GM18511 (cell line): ENCODE results near the gene VCAM1.
"Not testable (repeated sequence)": the region's sequence is repeated elsewhere in the genome, so short reads cannot be mapped to it uniquely, and the experiment has no call there.

Experiments used
- ATAC-seq: cut with Tn5 transposase; IDR thresholded peaks from one replicate; pipeline ENCODE4 v1.9.1; 2021; ENCODE audit warnings: mild to moderate bottlenecking, moderate library complexity; ENCODE audit not compliant: unreplicated experiment

The VCAM1 gene

GRCh38 chr1:100773444-100773843 is 53.9 kb downstream of the VCAM1 start:
- no peak for ATAC-seq

DNA sequence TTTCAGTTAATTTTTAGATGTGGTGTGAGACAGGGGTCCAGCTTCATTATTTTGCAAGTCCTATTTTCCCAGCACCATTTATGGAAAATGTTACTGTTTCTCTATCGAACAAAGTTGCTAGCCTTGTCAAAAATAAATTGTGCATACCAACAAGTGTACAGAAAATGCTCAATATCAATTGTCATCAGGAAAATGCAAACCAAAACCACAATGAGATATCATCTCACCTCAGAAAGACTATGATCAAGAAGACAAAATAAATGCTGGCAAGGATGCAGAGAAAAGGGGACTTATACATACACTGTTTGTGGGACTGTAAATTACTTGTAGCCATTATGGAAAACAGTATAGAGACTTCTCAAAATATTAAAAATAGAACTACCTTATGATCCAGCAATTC is 54.8 kb downstream of the VCAM1 start:
- no peak for ATAC-seq

GRCh38 chr1:100775483-100775882 is 55.9 kb downstream of the VCAM1 start:
- ATAC-seq, result no peak

GRCh38 chr1:100778748-100779147 is 59.2 kb downstream of the VCAM1 start:
- no peak for ATAC-seq

DNA sequence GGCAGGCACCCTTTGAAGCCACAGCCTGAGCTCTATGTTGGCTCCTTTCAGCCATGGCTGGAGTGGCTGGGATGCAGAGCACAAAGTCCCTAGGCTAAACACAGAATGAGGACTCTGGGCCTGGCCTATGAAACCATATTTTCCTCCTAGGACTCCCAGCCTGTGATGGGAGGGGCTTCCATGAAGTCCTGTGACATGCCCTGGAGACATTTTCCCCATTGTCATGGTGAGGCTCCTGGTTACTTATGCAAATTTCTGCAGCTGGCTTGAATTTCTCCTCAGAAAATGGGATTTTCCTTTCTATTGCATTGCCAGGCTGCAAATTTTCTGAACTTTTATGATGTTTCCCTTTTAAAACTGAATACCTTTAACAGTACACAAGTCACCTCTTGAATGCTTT is 61.3 kb downstream of the VCAM1 start:
- ATAC-seq, result no peak

DNA sequence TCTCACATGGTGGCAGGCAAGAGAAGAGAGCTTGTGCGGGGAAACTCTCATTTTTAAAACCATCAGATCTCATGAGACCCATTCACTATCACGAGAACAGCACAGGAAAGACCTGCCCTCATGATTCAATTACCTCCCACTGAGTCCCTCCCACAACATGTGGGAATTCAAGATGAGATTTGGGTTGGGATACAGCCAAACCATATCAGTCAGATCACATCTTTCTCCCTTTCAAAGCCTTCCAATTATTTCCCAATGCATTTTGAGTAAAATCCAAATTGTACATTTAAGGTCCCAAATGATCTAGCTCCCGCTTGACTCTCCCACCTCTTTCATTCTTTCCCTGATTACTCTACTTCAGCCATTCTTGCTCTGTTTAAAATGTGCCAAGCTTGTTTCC is 62.2 kb downstream of the VCAM1 start:
- not testable (repeated sequence) for ATAC-seq

DNA sequence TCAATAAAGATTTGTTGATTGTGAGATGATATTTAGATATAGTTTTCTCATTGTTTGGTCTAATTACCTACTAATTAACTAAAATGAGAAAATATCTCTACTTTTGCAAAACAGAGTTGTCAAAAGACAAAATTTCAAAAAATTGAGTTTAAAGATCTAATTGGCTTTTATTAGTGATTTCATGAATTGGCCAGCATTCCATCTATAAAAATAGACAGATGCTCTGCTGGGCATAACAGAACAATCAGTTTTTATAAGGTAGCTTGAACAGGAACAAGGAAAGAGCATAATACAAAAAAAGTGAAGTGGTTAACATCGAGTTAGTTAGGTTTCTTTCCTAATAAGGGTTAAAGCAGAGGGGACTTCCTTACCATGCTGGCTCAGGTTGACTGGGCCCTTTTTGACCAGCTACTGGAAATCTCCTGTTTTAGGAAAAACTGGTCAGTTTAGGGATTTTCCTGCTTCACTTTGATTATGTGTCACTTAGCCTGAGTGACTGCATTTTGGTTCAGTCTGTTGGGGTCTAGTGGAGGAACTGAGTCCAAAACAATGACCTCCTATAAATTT is 63.0 kb downstream of the VCAM1 start:
- ATAC-seq, result no peak

DNA sequence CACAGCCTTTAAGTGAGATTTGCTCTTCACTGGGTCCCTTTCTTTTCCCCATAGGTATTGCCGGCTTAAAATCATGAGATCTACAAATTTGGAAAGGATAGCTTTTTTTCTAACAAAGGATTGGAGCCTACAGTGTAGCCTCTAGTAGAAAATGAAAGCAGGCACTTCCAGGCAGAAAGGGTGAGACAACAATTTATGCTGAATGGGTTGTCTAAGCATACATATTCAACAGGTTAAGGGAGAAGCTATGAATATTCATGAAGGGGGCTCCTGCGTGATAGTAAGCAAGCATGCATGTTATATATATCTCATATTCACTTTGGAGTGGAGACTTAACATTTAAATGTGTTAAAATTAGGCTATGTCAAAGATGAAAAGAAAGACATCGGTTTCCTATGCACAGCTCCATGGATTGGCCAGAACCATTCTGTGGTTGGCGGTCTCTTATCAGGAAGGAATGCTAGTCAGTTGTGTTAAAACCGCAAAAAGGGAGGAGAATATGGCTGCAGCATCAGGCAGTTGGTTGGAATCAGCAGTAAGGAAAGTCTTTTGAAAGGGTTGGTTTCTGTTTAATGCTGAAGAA is 66.0 kb downstream of the VCAM1 start:
- no peak for ATAC-seq

- ATAC-seq, result no peak
Observed at GRCh38 chr1:100786870-100787269, 67.3 kb downstream of the VCAM1 start.
